ENCODE data around the gene WDR47.

Gene WDR47

DNA sequence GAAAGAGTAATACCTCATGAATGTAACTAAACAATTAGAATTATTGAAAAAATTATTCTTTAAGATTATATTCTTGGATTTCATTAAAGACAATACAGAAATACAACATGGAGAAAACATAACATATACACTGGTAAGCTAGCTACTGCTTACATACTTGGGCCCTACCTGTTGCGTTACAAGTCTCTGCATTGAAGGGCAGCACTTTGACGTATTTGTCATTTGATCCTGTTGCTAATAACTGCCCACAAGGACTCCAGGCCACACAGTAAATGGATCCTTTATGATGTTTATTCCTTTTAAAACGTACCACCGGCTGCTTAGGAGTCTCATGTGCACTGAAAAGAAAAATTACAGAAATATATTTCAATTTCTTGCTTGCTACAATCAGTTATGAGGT is 58.8 kb downstream of the WDR47 start:
- Histone ChIP-seq H3K36me3 (peaks cover 3% of the 10 kb centered on the region; the same call in 1 of the 2 replicates), H3K4me3 (ENCODE audit: low read depth, low read length) (no peak overlapping the region), H3K27me3 (no peaks in the 10 kb centered on the region), H3K4me1 (no peaks in the 10 kb centered on the region), H3K9me3 (no peaks in the 10 kb centered on the region)
- no peak for TF ChIP-seq CTCF (IDR thresholded peaks at IDR 0.05; ENCODE audit: low read depth, low read length)
- DNase-seq, result no peak

- no peak for DNase-seq
- TF ChIP-seq CTCF (IDR thresholded peaks at IDR 0.05; ENCODE audit: low read depth, low read length), result no peak
- H3K4me1 ChIP-seq, result no peaks in the 10 kb centered on the region
- H3K36me3 ChIP-seq, result peaks cover 3% of the 10 kb centered on the region; the same call in 1 of the 2 replicates
- H3K4me3 ChIP-seq (ENCODE audit: low read depth, low read length), result no peak overlapping the region
- no peaks in the 10 kb centered on the region for H3K27me3 ChIP-seq
- H3K9me3 ChIP-seq, result no peaks in the 10 kb centered on the region
Measured at GRCh38 chr1:108976658-108977057, 65.2 kb downstream of the WDR47 start.

DNA sequence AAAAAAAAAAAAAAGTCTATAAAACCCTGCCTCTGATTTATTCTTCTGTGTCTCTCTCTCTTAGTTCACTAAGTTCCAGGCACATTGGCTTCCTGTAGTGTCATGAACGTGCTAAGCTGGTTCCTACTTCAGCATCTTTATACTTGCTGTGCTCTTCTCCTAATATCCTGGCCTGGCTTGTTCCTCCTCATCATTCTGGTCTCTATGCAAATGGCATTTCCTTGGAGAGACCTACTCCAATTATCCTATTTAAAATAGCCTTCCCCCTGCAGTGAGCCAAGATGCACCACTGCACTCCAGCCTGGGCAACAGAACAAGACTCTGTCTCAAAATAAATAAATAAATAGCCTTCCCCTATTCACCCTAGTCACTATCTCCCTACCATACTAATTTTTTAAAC is 69.0 kb downstream of the WDR47 start:
- Histone ChIP-seq H3K4me3 (ENCODE audit: low read depth, low read length) (no peak overlapping the region), H3K36me3 (no peaks in the 10 kb centered on the region; the same call in 1 of the 2 replicates), H3K27me3 (no peaks in the 10 kb centered on the region), H3K4me1 (no peaks in the 10 kb centered on the region), H3K9me3 (no peaks in the 10 kb centered on the region)
- no peak for TF ChIP-seq CTCF (IDR thresholded peaks at IDR 0.05; ENCODE audit: low read depth, low read length)
- no peak for DNase-seq

- Histone ChIP-seq H3K36me3 (no peaks in the 10 kb centered on the region), H3K27me3 (no peaks in the 10 kb centered on the region), H3K9me3 (no peaks in the 10 kb centered on the region), H3K4me1 (no peaks in the 10 kb centered on the region), H3K4me3 (ENCODE audit: low read depth, low read length) (no peak overlapping the region)
- no peak for DNase-seq
- no peak for TF ChIP-seq CTCF (IDR thresholded peaks at IDR 0.05; ENCODE audit: low read depth, low read length)
Measured at GRCh38 chr1:108969346-108969745, 72.6 kb downstream of the WDR47 start.

DNA sequence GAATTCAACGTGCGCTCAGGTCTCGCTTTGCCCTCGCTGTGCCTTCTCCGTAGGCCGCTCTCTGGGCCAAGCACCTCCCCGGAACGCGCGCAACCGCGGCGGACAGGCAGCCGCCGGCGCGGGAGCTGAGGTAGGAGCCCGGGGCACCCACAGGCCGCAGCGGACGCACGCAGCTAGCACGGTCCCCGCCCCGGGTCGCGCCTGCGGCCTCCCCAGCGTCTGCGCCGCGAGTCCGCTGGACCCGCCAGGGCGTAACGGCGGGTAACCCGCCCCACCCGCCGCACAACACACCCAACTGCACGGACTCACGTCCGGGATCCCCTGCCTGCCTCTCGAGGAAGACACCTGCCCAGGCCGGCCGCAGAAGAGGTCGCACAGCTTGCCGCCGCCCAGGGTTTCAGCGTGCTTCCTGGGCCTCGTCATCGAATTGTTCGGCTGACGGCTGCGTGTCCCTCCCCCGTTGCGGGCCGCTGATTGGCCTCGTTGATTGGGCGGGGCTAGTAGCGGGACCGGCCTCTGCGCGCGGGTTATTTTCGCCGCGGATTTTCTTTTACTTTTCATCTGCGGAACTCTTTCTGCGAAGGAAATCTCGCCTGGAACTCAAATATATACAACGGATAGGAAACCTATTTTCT is 78.7 kb downstream of the WDR47 start, which contains the start of gene CLCC1:
CLCC1 (minus strand) TSS at position 433 of the 635 bp plus-strand sequence. CDS start 13,047 bp downstream, outside the sequence.
- peak; percentile 95 for DNase-seq
- H3K4me1 ChIP-seq, result peaks cover 4% of the 10 kb centered on the region
- H3K27me3 ChIP-seq, result no peaks in the 10 kb centered on the region
- H3K4me3 ChIP-seq (ENCODE audit: low read depth, low read length), result peak within 1 kb of the TSS; percentile 81
- peaks cover 5% of the 10 kb centered on the region; the same call in 1 of the 2 replicates for H3K36me3 ChIP-seq
- no peak for TF ChIP-seq CTCF (IDR thresholded peaks at IDR 0.05; ENCODE audit: low read depth, low read length)
- H3K9me3 ChIP-seq, result no peaks in the 10 kb centered on the region

GRCh38 chr1:108962681-108963051 is 79.2 kb downstream of the WDR47 start:
- peak; percentile 20 for DNase-seq
- H3K4me3 ChIP-seq (ENCODE audit: low read depth, low read length), result peak overlapping the region; percentile 81
- no peak for TF ChIP-seq CTCF (IDR thresholded peaks at IDR 0.05; ENCODE audit: low read depth, low read length)
- H3K9me3 ChIP-seq, result no peaks in the 10 kb centered on the region
- no peaks in the 10 kb centered on the region for H3K27me3 ChIP-seq
- peaks cover 4% of the 10 kb centered on the region for H3K4me1 ChIP-seq
- H3K36me3 ChIP-seq, result peaks cover 5% of the 10 kb centered on the region; the same call in 1 of the 2 replicates
